ENCODE measurements around the gene GPT2.

Gene GPT2

GRCh38 chr16:46894036-46894672, 10.0 kb downstream of the GPT2 start (continued):
- TF ChIP-seq PATZ1 (CRISPR knock-in tag; IDR thresholded peaks at IDR 0.05; ENCODE audit: borderline replicate concordance) (no peak), CSRNP3 (CRISPR knock-in tag; IDR thresholded peaks at IDR 0.05) (no peak), ZNF565 (CRISPR knock-in tag; conservative IDR thresholded peaks at IDR 0.05; ENCODE audit: low read depth) (no peak), ZNF8 (CRISPR knock-in tag; IDR thresholded peaks at IDR 0.05) (no peak), OSR1 (CRISPR knock-in tag; IDR thresholded peaks at IDR 0.05) (no peak)

DNA sequence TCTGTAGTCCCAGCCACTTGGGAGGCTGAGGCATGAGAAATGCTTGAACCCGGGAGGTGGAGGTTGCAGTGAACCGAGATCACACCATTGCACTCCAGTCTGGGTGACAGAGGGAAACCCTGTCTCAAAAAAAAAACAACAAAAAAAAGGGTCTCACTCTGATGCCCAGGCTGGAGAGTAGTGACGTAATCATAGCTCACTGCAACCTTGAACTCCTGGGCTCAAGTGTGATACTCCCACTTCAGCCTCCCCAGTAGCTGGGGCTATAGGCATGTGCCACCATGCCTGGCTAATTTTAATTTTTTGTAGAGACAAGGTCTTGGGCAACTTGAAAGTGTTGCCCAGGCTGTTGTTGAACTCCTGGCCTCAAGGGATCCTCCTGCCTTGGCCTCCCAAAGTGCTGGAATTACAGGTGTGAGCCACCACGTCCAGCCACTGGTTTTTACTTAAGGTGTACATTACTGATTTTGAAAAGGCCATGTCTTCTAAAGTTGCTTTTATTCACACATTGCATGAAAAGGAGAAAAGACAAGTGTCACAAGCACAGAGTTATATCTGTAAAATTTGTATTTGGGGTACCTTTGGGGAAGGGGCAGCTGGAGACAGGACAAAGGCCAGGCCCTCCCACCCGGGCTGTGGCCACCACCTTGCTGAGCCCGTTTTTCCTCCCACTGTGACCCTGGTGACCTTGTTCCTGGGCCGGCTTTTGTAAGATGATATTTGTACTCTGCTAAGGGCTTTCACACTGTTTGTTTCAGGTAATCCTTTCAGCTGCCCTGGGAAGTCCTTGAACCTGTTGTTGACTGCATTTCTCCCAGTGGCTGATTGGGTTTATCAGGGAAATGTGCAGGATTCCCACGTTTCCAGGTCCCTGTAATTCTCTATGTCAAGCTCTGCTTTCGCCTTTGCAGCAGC, 11.5 kb downstream of the GPT2 start:
- TF ChIP-seq TCF4 (CRISPR knock-in tag; IDR thresholded peaks at IDR 0.05; ENCODE audit: borderline replicate concordance) (no peak), ISL1 (CRISPR knock-in tag; IDR thresholded peaks at IDR 0.05) (no peak), SNAI2 (CRISPR knock-in tag; IDR thresholded peaks at IDR 0.05) (no peak), RARB (CRISPR knock-in tag; IDR thresholded peaks at IDR 0.05) (no peak), CREB5 (CRISPR knock-in tag; IDR thresholded peaks at IDR 0.05; ENCODE audit: low read depth) (no peak), ZNF70 (CRISPR knock-in tag; IDR thresholded peaks at IDR 0.05) (no peak), OSR1 (CRISPR knock-in tag; IDR thresholded peaks at IDR 0.05) (no peak), ZNF565 (CRISPR knock-in tag; conservative IDR thresholded peaks at IDR 0.05; ENCODE audit: low read depth) (no peak), ZC3H10 (CRISPR knock-in tag; IDR thresholded peaks at IDR 0.05) (no peak), ZFP30 (CRISPR knock-in tag; IDR thresholded peaks at IDR 0.05) (no peak), ZFP3 (CRISPR knock-in tag; IDR thresholded peaks at IDR 0.05) (no peak), ARNTL (CRISPR knock-in tag; IDR thresholded peaks at IDR 0.05; ENCODE audit: borderline replicate concordance, low read depth) (no peak)
- no peak for ATAC-seq

- no peak for TF ChIP-seq OSR1 (CRISPR knock-in tag; IDR thresholded peaks at IDR 0.05)
- no peak for TF ChIP-seq ISL1 (CRISPR knock-in tag; IDR thresholded peaks at IDR 0.05)
- no peak for TF ChIP-seq POU6F1 (CRISPR knock-in tag; IDR thresholded peaks at IDR 0.05; ENCODE audit: borderline replicate concordance, low read depth)
- TF ChIP-seq RARB (CRISPR knock-in tag; IDR thresholded peaks at IDR 0.05), result no peak
- no peak for TF ChIP-seq CREB5 (CRISPR knock-in tag; IDR thresholded peaks at IDR 0.05; ENCODE audit: low read depth)
- no peak for TF ChIP-seq SNAI2 (CRISPR knock-in tag; IDR thresholded peaks at IDR 0.05)
- no peak for TF ChIP-seq ARNTL (CRISPR knock-in tag; IDR thresholded peaks at IDR 0.05; ENCODE audit: borderline replicate concordance, low read depth)
- no peak for TF ChIP-seq PPARA (CRISPR knock-in tag; IDR thresholded peaks at IDR 0.05; ENCODE audit: borderline replicate concordance)
- TF ChIP-seq CSRNP3 (CRISPR knock-in tag; IDR thresholded peaks at IDR 0.05), result no peak
- TF ChIP-seq BACH2 (CRISPR knock-in tag; IDR thresholded peaks at IDR 0.05; ENCODE audit: borderline replicate concordance), result no peak
- no peak for TF ChIP-seq ZFP30 (CRISPR knock-in tag; IDR thresholded peaks at IDR 0.05)
- no peak for ATAC-seq
These were observed 12.3 kb downstream of the GPT2 start for GRCh38 chr16:46896314-46896968.
